Activated CD8-positive, alpha-beta memory T cell treated with anti-CD3 and anti-CD28 coated beads, Interleukin-2, amount 50 U/mL, for 4 hours (primary cell): ENCODE measurements around the gene SKAP2.

ENCODE experiments used
- DNase-seq: peaks from one replicate; pipeline ENCODE4 v3.0.0-alpha.2; 2020

Gene SKAP2

GRCh38 chr7:26743205-26743604, 121.2 kb downstream of the SKAP2 start:
- no peak for DNase-seq

GRCh38 chr7:26735976-26736600, 128.3 kb downstream of the SKAP2 start:
- no peak for DNase-seq

- no peak for DNase-seq
Measured at GRCh38 chr7:26729150-26729775, 135.1 kb downstream of the SKAP2 start.

- DNase-seq = no peak
Measured at GRCh38 chr7:26726051-26726450, 138.3 kb downstream of the SKAP2 start.

- no peak for DNase-seq
Measured at GRCh38 chr7:26724795-26725194, 139.6 kb downstream of the SKAP2 start.

GRCh38 chr7:26723129-26723528, 141.3 kb downstream of the SKAP2 start:
- DNase-seq = no peak

GRCh38 chr7:26721450-26721849, 142.9 kb downstream of the SKAP2 start:
- DNase-seq = no peak

- no peak for DNase-seq
Measured at GRCh38 chr7:26718063-26718462, 146.3 kb downstream of the SKAP2 start.

- no peak for DNase-seq
Measured at GRCh38 chr7:26714438-26714837, 150.0 kb downstream of the SKAP2 start.

GRCh38 chr7:26714006-26714405, 150.4 kb downstream of the SKAP2 start:
- DNase-seq = no peak

GRCh38 chr7:26709210-26709990, 155.0 kb downstream of the SKAP2 start:
- DNase-seq = no peak

- DNase-seq = no peak
Measured at GRCh38 chr7:26705567-26705966, 158.8 kb downstream of the SKAP2 start.

- DNase-seq = no peak
Measured at GRCh38 chr7:26704786-26705185, 159.6 kb downstream of the SKAP2 start.

- DNase-seq = no peak
Measured at GRCh38 chr7:26704036-26704435, 160.4 kb downstream of the SKAP2 start.

GRCh38 chr7:26700893-26701292, 163.5 kb downstream of the SKAP2 start:
- DNase-seq = no peak

- DNase-seq = no peak
Measured at GRCh38 chr7:26700386-26700785, 164.0 kb downstream of the SKAP2 start.

- no peak for DNase-seq
Measured at GRCh38 chr7:26699766-26700165, 164.6 kb downstream of the SKAP2 start.

- no peak for DNase-seq
Measured at GRCh38 chr7:26698806-26699205, 165.6 kb downstream of the SKAP2 start.

GRCh38 chr7:26698194-26698593, 166.2 kb downstream of the SKAP2 start:
- no peak for DNase-seq

GRCh38 chr7:26696978-26697377, 167.4 kb downstream of the SKAP2 start:
- DNase-seq = no peak

GRCh38 chr7:26696161-26696560, 168.2 kb downstream of the SKAP2 start:
- no peak for DNase-seq

- DNase-seq = no peak
Measured at GRCh38 chr7:26694713-26695112, 169.7 kb downstream of the SKAP2 start.

- DNase-seq = no peak
Measured at GRCh38 chr7:26694141-26694540, 170.2 kb downstream of the SKAP2 start.

- no peak for DNase-seq
Measured at GRCh38 chr7:26691886-26692285, 172.5 kb downstream of the SKAP2 start.
